OCI-LY3 (cell line): ENCODE results near the gene SHANK3.

Source experiments
- CTCF ChIP-seq: fragments of 200-600, 300-600 bp; sonication (generic); IDR thresholded peaks from 2 replicates; pipeline ENCODE4 v1.5.1; 2014; ENCODE audit warnings: antibody characterized with exemption, low read length, low read depth
- EZH2phosphoT487 ChIP-seq: fragments of 200-600 bp; shearing (Covaris generic); IDR thresholded peaks from 2 replicates; pipeline ENCODE4 v1.6.1; 2018; ENCODE audit warnings: antibody characterized with exemption, mixed run types, low read depth

GRCh38 chr22:50635591-50635990 lies 37.0 kb upstream of the SHANK3 start:
- no peak for TF ChIP-seq CTCF
- no peak for TF ChIP-seq EZH2phosphoT487
